Stimulated activated CD8-positive, alpha-beta memory T cell treated with anti-CD3 and anti-CD28 coated beads, Interleukin-12 subunit alpha, Interleukin-12 subunit beta, amount 100 ng/mL, for 24 hours (primary cell): ENCODE data around the gene CCL16.
"Not testable (repeated sequence)": the region's sequence is repeated elsewhere in the genome, so short reads cannot be mapped to it uniquely, and the experiment has no call there.

Experiments used
- DNase-seq: peaks from one replicate; pipeline ENCODE4 v3.0.0-alpha.2; 2020; ENCODE audit errors: extremely low read depth

Gene CCL16, protein sequence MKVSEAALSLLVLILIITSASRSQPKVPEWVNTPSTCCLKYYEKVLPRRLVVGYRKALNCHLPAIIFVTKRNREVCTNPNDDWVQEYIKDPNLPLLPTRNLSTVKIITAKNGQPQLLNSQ

DNA sequence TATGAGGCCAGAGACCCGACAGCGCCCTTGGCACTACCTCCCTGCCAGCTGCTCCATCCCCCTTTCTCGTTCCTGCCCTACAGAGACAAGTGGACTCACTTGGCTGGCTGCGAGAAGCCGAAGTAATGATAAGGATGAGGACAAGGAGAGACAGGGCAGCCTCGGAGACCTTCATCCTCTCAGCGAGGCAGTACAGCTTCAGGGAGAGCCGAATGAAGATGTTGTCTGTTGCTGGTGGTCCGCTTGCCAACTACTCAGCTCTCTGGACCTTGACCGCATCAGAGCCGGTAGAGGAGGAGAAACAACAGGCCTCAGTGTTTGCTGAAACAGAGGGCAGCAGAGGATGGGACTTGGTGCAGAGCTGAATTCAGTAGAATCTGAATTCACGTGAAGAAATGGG is at the start of gene CCL16:
Gene CCL16, minus strand, starts transcription at position 252 of the 400 bp plus-strand sequence. Its CDS starts 77 bp downstream, at position 175.
- DNase-seq, result no peak

DNA sequence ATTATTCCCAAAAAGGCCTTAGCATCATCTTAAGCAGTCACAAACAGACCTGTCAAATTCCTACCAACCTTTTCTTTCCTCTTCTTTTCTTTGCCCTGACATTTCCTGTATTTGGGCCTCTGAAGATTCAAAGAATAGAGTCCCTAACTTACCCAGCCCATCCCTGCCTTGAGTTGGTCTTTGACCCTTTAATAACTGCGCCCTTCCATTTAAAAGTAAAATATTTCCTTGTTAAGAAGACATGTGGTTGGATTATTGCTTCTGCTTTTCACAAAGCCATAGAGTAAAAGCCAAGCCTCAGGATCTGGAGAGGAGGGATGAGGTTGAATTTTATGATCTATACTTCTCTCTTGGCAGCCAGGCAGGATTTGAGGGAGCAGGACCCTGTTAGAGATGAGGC is 49.7 kb upstream of the CCL16 start:
- no peak for DNase-seq

DNA sequence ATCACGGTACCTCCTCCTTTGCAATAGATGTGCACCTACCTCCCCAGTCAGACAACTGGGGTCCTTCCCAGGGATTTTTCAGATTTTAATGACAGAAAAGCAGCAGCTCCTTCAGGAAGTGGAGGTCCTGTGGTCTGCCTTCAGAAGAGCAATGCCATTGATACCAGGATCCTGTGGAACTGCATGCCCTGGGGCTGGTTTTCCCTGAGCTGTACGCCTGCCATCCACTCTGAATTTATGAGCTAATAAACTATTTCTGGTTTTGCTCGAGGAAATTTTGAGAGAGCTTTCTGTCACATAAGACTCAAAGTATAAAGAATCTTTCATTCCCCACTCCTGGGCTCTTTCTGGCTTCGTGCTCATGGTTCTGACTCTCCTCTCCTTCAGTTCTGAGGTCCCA is 46.5 kb upstream of the CCL16 start:
- DNase-seq, result no peak

GRCh38 chr17:36024106-36024869 is 43.0 kb upstream of the CCL16 start:
- no peak for DNase-seq

- DNase-seq, result no peak
Observed at GRCh38 chr17:36019423-36019822, 38.1 kb upstream of the CCL16 start.

DNA sequence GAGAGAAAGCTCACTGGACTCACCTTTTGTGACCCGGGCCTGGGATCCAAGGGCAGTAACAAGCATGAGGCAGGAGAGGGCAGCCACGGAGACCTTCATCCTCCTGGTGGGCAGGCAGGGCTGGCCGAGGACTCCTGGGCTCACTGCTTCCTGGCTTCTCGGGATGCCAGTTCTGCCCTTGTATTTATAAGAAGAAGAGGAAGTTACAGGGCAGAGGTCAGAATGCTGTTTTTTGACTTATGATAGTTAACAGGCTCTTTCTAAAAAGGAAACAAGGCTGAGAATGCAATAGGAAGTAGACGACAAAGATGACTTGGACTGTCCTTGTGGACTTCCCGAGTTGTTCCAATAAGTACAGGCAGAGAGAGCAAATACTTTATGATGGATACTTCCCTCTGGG is 36.5 kb upstream of the CCL16 start, which contains the start of gene CCL23:
Gene CCL23, minus strand, starts transcription at position 174 of the 400 bp plus-strand sequence. Its CDS starts 75 bp downstream, at position 99.
- DNase-seq, result no peak

GRCh38 chr17:36016555-36016954 is 35.3 kb upstream of the CCL16 start:
- no peak for DNase-seq

GRCh38 chr17:36015895-36016294 is 34.6 kb upstream of the CCL16 start:
- not testable (repeated sequence) for DNase-seq

- no peak for DNase-seq
Observed at GRCh38 chr17:36014946-36015345, 33.6 kb upstream of the CCL16 start.

DNA sequence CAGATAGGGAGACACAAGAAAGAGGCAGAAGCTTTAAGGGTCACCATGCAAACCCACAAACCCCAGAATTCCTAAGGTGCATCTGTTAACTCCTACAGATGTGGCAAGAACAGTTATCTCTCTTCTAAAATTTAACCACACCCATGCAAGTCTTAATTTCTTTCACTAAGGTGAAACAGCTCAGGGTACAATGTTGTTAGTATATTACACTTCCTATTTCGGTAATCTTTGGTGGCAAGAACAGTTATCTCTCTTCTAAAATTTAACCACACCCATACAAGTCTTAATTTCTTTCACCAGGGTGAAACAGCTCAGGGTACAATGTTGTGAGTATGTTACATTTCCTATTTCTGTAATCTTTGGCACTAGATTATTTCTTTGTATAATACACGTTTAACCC is 29.9 kb upstream of the CCL16 start:
- no peak for DNase-seq

DNA sequence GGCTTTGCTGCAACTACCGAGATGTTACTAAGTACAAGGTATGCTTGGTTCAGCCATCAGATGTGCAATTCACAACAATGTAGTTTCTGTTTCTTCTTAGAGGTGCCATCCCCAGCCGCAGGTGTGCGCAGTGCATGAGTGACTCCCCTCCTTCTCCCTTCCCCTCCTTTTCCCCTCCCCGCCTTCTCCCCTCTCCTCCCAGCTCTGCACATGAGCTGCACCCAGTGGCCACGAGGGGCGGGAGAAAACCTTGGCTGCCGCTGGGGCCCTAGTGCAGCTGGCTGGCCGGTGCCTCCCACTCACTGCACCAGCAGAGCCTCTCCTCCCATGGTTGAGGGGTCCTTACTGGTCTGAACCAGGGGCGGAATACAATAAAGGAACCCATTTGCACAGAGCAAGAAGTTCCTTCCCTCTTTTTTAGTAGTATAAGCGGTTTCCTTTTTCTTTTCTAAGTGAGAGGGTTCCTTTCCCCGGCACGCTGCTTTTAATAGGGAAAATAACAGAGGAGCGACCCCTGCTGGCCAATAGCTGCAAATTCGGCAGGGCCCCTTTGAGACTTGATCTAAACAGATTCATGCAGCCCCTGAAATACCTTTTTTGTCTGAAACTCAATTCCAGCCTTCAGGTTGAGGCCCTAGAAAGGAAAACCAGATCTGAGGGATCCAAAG is 27.8 kb upstream of the CCL16 start:
- DNase-seq, result no peak

GRCh38 chr17:36004594-36005108 is 23.4 kb upstream of the CCL16 start:
- DNase-seq, result no peak

DNA sequence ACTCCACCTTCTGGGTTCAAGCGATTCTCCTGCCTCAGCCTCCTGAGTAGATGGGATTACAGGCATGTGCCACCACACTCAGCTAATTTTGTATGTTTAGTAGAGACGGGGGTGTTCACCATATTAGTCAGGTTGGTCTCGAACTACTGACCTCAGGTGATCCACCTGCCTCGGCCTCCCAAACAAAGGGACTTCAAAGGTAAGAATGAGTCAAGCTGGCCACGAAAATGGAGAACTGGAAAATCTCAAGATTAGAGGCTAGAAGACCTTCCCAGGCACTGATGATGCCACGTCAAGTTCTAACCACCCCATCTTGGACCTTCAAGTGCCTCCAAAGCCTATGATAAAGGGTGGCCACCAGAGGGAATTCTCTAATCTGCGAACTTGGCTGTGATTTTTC is 21.3 kb upstream of the CCL16 start:
- no peak for DNase-seq

GRCh38 chr17:36001862-36002603 is 20.7 kb upstream of the CCL16 start:
- DNase-seq, result no peak

DNA sequence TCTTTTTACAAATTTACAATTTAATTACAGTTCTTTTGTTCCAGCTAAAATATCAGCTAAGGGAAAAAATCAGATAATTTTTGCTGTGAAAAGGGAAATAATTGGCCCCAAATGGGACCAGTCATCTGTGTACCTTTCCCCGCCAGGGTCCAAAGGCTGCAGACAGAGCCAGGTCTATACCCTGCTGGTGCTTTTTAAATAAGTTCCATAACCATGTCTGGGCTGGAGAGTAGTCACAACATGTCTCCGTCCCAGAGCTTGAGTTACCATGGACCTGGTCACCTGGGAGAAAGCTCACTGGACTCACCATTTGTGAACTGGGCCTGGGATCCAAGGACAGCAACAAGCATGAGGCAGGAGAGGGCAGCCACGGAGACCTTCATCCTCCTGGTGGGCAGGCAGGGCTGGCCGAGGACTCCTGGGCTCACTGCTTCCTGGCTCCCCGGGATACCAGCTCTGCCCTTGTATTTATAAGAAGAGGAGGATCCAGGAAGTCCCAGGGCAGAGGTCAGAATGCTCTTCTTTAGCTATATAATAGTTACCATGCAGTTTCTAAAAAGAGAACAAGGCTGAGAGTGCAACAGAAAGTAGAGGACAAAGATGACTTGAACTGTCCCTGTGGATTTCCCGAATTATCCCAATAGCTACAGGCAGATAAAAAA is 19.9 kb upstream of the CCL16 start, which contains the start of gene CCL15:
Gene CCL15, minus strand, starts transcription at position 444 of the 662 bp plus-strand sequence. Its CDS starts 61 bp downstream, at position 383.
- no peak for DNase-seq

- DNase-seq, result no peak
Observed at GRCh38 chr17:36000732-36001109, 19.4 kb upstream of the CCL16 start.

- DNase-seq, result no peak
Observed at GRCh38 chr17:35998756-35999155, 17.5 kb upstream of the CCL16 start.

DNA sequence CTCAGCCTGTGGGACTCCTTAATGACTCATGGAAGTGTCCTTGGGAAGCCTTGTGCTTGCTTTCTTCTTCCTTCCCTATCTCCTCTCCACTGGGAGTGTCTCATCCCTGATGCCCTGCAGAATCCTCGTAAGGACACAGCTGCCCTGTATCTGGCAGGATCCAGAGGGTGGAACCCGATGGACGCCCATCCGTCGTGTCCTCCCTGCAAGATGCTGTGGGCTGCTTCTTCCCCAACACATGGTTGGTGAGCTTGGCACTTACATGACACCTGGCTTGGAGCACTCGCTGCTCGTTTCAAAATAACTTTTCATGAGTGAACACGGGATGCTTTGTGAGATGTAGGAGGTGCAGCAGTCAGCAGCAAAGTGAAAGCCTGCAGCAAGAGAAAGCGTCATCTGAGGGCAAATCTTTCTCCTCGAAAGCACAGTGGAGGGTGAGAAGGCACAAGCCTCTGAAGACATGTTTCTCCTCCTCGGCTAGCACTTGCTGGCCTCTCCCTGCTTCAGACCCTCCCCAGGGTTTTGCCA is 16.8 kb upstream of the CCL16 start:
- no peak for DNase-seq

DNA sequence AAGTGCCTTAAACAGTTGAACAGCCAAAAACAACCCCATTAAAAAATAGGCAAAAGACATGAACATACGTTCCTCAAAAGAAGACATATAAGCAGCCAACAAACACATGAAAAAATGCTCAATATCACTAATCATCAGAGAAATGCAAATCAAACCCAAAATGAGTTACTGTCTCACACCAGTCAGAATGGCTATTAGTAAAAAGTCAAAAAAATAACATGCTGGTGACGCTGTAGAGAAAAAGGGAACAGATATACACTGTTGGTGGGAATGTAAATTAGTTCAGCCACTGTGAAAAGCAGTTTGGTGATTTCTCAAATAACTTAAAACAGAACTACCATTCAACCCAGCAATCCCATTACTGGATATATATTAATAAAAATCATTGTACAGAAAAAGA is 14.0 kb upstream of the CCL16 start:
- DNase-seq, result not testable (repeated sequence)

DNA sequence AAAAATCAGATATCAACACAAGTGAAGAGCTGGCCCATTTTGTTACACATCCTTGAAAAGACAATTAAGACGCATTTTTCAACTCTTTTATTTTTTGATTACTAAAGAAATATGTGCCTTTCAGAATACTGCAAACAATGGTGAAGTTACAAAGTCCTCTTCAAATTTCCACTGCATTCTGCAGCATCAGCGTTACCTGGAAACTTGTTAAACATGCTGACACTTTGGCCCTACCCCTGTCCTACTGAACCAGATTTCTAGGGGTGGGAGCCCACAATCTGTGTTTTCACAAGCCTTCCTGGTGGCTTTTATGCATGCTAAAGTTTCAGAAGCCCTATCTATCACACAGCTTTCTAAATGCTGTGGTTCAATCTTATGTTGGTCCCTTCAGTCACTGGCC is 9.8 kb upstream of the CCL16 start:
- DNase-seq, result no peak

GRCh38 chr17:35988164-35988563 is 6.9 kb upstream of the CCL16 start:
- no peak for DNase-seq
